Hindlimb muscle (tissue), 1 donor: ENCODE data around the gene ATMIN. TPM values are rescaled to one million over a fixed set of nuclear protein-coding genes. Genes with fewer than 3 reads are reported as not detected.

Experiments used
- DNase-seq: peaks from one replicate; pipeline ENCODE4 v3.0.0-alpha.2; 2013
- polyA plus RNA-seq: library from polyadenylated mRNA; unstranded; fragments of 120-200 nt; gene quantifications from one replicate; pipeline ENCODE4 v1.2.1, GENCODE V29; 2013; ENCODE audit not compliant: insufficient read length

ATMIN gene, protein sequence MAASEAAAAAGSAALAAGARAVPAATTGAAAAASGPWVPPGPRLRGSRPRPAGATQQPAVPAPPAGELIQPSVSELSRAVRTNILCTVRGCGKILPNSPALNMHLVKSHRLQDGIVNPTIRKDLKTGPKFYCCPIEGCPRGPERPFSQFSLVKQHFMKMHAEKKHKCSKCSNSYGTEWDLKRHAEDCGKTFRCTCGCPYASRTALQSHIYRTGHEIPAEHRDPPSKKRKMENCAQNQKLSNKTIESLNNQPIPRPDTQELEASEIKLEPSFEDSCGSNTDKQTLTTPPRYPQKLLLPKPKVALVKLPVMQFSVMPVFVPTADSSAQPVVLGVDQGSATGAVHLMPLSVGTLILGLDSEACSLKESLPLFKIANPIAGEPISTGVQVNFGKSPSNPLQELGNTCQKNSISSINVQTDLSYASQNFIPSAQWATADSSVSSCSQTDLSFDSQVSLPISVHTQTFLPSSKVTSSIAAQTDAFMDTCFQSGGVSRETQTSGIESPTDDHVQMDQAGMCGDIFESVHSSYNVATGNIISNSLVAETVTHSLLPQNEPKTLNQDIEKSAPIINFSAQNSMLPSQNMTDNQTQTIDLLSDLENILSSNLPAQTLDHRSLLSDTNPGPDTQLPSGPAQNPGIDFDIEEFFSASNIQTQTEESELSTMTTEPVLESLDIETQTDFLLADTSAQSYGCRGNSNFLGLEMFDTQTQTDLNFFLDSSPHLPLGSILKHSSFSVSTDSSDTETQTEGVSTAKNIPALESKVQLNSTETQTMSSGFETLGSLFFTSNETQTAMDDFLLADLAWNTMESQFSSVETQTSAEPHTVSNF
- 28.6 TPM for polyA plus RNA-seq

DNA sequence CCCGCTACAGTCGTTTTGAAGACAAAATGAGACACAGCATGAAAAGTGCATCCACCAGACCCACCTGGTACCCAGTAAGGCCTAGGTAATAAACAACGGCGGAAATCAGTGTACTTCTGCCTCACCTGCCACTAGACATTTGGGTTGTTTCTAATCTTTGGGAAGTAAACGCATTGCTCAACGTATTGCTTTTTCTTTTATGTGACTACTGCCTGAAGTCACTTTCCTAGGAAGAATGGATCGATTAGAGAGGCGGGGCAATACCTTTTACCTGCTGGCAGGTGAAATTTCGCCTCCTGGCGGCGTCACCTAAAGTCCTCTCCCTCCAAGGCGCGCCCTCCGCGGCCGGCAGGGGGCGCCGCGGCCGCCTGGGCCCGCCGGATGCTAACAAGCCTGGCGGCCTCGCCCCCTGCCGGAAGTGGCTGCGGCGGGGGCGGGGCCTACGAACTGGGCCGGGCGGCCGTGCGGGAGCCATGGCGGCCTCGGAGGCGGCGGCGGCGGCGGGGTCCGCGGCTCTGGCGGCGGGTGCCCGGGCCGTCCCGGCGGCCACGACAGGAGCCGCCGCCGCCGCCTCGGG, at the start of gene ATMIN:
TSS of gene ATMIN (plus strand) at position 445 of the 577 bp plus-strand sequence. CDS start at position 474, 29 bp downstream.
- DNase-seq: peak; percentile 92

DNA sequence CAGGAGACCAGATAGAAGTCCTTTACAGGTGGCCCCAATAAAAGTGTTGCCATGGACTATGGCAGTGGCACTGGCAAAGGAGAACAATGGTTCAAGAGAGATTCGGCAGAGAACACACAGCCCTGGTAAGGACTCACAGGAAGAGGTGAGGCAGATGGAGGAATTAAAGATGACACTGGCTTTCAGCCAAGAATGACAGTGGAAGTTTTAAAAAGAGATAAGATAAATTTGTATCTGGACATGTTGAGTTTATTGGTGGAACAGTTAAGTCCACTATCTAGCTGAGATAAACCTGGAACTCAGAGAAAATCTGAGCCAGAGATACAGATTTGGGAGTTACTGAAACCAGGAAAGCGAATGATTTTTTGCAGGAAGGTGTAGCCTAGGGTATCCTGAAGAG, 49.1 kb upstream of the ATMIN start:
- DNase-seq: no peak

DNA sequence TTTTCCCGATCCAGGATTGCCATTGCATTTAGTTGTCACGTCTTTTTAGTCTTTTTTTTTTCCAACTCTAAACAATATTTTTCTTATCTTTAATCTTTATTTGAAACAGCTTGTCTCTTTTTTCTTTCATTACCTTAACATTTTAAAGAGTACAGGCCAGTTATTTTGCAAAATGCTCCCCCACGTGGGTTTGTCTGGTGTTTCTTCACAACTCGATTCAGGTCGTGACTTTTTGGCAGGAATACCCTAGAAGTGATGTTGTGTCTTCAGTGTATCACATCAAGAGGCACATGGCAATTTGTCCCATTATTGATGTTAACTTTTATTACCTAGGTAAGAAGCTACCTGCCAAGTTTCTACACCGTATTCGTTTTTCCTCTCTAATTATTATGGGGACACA, 46.9 kb upstream of the ATMIN start:
- no peak for DNase-seq

DNA sequence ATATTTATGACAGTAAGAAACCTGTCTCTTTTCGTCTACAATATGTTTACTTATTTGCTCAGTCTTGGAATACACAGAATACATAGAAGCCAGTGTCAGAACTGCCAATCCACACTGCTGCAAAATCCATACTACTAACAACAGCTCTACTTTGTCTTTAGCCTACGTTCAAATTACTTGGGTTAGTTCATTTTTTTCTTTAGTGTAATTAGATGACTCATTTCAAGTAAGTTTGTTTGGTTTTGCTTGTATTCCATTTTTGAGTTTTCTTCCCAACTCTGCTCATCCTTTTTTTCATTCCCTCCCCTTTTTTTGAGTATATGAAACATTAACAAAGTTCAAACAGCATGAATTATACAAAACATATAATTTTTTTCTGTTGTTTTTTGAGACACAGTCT, 45.8 kb upstream of the ATMIN start:
- no peak for DNase-seq

DNA sequence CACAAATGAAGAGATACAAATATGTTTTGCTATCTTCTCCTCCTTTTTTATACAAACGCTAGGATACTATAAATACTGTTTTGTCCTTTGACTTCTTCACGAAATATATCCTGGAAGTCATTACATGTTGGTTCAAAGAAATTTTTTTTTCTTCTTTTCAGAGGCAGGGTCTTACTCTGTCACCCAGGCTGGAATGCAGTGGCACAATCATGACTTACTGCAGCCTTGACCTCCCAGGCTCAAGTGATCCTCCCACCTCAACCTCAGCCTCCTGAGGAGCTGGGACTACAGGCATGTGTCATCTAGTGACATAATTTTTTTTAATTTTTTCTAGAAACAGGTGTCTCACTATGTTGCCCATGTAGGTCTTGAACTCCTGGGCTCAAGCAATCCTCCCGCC, 45.1 kb upstream of the ATMIN start:
- DNase-seq: no peak

DNA sequence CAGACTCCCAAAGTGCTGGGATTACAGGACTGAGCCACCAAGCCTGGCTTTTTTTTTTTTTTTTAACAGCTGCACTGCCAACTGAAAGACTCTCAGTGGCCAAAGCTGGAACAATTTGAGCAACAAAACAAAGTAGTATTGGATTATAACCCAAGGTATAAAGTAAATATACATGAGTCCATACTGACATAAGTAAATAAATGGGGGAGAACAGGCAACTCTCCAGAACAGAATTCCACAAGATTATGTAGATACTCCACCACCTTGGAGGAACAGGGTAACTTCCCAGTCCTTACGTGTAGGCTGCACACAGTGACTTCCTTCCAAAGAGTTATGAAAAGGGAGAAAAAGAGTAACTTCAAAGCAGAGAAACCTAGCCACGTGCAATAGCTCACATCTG, 44.7 kb upstream of the ATMIN start:
- no peak for DNase-seq

DNA sequence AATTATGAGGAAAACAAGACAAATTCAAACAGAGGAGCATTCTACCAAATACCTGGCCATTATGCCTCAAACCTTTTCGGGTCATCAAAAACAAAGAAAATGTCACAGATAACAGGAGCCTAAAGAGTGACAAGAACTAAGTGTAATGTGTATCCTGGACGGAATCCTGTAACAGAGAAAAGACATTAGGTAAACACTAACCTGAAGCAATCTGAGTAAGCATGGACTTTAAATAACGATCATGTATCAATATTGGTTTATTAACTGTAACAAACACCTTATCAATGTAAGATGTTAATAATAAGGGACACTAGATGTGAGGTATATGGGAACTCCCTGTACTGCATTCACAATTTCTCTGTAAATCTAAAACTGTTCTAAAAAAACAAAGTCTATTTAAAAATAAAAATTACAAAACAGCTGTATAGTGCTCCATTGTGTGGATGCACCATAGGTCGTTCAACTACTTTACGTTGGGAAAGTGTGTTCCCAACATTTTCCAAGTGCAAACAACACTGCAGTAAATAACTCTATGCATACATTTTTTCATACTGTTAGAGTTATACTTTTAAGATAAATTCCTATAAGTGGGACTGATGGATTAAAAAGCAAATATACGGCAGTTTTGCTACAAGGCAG, 43.7 kb upstream of the ATMIN start:
- no peak for DNase-seq

DNA sequence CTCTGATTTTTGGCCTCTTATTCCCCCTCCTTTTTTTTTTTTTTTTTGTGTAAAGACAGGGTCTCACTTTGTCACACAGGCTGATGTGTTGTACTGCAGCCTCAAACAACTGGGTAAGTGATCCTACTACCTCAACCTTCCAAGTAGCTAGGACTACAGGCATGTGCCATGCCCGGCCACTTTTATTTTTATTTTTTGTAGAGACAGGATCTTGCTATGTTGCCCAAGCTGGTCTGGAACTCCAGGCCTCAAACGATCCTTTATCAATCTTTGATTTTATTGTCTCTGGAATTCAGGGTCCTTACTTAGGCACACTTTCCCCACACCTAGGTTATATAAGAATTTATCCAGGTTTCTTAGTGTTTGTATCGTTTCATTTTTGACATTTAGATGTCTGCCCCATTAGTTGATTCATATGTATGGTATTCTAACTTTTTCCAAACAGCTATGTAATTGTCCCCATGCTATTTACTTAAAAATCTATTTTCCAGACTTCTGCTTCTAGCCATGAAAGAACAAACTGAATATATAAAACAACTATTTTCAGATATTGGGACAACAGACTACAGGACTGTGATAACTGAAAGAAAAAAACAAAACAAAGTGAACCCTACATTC, 42.9 kb upstream of the ATMIN start:
- DNase-seq: no peak

DNA sequence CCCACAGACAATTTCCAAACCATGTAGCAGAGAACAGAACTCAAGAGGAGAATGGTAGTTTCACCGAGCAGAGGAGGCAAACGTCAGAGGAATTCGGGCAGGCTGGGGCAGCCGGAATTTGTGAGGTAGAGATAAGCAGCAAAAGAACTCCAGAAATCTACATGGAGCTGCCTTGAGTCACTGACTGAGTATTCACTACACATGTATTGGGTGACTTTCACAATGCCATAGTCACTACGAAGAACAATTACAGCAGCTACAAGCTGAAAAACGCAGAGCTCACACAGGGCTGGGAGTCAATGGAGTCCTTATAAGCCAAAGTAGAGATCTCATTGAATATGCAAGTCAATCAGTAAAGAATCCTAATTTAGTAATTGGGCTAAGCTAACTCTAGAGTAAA, 42.3 kb upstream of the ATMIN start:
- DNase-seq: no peak

DNA sequence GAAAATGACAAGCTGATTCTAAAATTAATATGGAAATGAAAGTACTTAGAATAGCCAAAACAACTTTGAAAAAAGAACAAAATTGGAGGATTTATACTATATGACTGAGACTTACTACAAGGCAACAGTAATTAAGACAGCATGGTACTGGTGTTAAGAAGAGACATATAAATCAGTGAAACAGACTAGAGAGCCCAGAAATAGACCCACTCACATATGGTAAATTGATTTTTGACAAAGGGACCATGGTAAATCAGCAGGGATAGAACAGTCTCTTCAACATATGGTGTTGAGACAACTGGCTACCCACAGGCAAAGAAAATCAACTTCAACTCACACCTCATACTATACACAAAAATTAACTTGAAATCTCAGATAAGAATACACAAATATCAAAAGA, 41.8 kb upstream of the ATMIN start:
- no peak for DNase-seq

DNA sequence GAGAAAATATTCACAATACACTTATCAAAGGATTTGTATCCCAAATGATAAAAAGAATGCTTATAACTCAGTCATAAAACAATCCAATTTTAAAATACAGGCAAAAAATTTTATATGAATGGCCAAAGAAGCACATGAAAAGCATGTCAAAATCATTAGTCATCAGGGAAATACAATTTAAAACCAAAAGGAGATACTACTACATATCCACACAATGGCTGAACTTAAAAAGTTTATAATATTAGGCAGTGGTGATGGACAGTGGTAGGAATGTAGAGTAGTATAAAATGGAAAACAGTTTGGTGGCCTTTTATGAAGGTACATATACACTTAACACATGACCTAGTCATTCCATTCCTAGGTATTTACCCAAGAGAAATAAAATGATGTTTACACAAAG, 41.2 kb upstream of the ATMIN start:
- no peak for DNase-seq

DNA sequence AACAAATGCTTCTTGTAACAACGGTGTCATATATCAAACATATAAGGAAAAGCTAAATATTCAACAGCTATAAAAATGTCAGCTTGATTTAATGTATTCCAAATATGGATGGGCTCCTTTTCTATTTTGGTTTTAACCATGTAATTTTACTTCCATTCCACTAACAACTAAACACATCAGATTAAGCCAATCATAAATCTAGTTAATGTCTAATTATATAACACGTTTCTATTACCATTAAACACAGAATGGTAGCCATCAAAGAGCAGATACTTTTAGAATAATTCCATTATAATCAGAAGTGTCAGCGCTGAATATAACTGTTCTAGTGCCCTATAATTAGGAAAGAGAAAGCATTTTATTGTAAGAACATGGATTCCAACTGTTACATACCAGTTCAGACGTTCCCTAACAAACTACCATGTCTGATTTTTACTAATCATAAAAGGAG, 38.9 kb upstream of the ATMIN start:
- no peak for DNase-seq

DNA sequence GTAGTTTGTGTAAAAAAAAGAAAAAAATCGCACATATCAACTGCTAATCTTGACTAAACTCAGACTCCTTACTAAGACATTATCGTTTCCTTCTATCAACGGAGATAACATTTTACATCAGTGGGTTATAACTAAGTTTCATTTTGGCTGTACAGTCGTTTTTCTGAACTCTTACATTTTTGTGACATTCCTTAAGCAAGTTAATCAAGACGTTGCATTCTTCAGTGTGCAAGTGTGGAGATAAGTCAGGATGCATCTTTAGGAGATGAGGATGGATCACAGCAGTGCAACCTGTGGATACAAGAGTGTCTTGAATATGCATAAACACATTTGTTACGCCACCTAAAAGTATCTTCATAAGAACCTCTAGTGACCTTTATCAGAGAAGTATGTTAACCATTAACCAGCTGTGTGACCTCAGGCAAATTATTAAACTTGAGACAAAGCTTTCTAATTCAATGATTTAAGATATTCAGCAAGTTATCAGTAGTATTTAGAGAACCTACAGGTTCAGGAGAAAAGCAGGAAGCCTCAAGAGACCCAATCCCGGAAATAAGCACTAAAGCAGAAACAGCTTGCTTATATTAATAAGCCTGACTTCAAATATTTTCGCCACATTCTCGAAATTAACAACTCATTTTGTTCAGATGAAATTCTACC, 38.4 kb upstream of the ATMIN start:
- DNase-seq: no peak

DNA sequence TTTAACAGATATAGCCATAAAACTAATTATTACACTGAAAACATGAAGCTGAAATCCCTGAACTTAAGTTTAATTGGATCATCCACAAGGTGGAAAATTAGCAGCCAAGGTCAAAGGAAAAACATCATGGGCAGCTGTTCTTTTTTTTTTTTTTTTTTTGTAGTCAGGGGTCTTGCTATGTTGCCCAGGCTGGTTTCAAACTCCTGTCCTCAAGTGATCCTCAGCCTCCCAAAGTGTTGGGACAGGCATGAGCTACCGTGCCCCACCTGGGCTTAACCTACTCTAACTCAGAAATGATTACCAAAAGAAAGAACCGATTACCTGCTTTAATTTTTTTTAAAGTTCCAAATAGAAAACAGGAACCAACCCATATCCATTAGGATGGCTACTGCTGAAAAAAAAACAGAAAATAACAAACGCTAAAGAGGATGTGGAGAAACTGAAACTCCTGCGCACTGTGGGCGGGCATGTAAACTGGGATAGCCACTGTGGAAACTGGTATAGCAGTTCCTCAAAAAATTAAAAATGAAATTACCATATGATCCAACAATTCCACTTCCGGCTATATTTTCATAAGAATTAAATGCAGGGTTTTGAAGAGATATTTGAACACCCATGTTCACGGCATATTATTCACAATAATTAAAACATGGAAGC, 37.5 kb upstream of the ATMIN start:
- DNase-seq: no peak

DNA sequence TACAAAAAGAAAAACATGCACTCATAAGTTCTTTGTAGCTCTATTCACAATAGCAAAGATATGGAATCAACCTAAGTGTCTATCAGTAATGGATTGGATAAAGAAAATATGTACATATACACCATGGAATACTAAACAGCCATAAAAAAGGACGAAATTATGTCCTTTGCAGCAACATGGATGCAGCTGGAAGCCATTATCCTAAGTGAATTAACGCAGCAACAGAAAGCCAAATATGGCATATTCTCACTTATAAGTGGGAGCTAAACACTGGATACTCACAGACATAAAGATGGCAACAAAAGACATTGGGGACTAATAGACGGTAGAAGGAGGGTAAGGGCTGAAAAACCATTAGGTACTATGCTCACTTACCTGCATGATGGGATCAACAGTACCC, 34.8 kb upstream of the ATMIN start:
- DNase-seq: no peak

DNA sequence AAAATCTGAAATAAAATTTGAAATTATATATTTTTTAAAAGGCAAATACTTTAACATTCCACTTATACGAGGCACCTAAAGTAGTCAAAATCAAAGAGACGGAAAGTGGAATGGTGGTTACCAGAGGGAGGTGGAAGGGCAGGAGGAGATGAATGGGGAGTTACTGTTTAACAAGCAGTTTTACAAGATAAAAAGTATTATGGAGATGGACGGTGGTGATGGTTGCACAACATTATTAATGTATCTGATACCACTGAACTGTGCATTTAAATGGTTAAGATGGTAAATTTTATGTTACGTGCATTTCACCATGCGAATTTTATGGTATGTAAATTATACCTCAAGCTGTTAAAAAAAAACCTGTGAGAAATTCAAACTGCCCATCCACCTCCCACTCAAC, 34.3 kb upstream of the ATMIN start:
- no peak for DNase-seq

DNA sequence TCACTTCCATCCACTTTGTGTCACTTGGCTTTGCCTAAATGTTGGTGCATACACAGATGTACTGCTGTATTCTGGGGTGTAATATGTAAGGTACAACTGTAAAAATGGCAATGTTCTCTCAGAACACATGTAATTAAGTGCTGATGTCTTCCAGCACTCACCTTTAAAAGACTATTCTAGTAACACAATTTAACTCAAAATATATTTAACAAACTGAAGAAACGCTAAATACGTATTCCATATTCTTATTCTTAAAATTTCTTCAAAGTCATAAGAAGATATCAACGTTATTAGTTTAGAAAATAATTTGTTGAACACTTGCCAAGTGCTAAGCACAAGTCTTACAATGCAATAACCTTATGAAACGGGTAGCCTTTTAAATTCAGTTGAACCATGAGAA, 32.6 kb upstream of the ATMIN start:
- DNase-seq: no peak

DNA sequence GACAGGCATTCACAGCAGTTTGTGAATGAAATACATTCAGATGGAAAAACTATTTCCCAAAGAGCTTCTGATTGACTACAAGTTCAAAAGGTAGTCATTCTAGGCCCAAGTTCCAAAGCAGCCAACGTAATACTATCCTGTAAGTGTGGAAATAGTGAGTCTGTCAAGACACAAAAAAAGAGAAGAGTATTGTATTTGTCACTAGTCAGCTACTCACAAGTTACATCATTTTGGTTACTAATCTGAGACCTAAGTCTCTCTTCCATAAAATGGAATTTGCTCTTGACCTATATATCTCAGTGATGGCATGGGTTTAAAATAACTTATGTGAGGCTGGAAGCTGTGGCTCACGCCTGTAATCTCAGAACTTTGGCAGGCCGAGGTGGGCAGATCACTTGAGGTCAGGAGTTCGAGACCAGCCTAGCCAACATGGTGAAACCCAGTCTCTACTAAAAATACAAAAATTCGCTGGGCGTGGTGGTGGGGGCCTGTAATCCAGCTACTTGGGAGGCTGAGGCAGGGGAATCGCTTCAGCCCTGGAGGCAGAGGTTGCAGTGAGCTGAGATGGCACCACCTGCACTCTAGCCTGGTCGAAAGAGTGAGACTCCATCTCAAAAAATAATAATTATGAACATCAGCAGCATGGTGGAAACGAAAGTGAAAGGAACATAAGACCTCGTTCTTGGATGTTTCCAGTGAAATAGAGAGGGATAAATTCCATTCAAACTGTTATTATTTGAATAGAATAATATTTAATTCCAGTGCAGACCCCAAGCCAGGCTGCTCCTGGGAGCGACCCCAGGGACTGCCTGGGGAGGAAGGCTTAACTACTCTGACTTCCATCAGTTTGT, 31.8 kb upstream of the ATMIN start:
- DNase-seq: no peak

DNA sequence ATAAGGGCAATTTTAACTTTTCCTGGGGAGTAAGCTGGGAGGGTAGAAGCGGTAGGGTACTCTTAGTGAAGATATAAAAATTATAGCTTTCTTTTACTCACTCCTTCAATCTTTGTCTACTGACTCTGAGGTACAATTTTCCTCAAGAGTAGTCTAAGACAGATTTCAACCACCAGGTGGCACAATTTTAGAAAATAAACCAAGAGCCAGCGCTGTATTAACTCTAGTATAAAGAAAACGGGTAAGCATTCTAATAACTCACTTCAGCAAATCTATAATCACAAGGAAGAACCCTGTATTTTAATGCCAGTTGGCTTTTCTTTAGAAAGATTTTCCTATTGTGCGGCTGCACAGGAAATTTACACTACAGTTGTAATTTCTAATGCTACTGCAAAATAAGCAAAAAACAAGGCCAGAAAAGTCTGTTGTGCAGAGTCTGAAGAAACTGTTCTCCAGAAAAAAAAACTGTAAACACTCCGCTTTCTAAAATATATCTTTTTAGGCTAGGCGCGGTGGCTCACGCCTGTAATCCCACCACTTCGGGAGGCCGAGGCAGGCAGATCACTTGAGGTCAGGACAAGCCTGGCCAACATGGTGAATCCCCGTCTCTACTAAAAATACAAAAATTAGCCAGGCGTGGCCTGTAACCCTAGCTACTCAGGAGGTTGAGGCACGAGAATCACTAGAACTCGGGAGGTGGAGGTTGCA, 30.8 kb upstream of the ATMIN start:
- peak; percentile 55 for DNase-seq
